ENCODE measurements around the gene CD59.
"Not testable (repeated sequence)": the region's sequence is repeated elsewhere in the genome, so short reads cannot be mapped to it uniquely, and the experiment has no call there.

CD59 gene

GRCh38 chr11:33665350-33666106 lies 70.7 kb downstream of the CD59 start:
- DNase-seq: no peak

- DNase-seq: no peak
Measured at GRCh38 chr11:33664827-33665226, 71.4 kb downstream of the CD59 start.

- DNase-seq: no peak
Measured at GRCh38 chr11:33664166-33664565, 72.1 kb downstream of the CD59 start.

- no peak for DNase-seq
Measured at GRCh38 chr11:33663121-33663520, 73.1 kb downstream of the CD59 start.

- DNase-seq: not testable (repeated sequence)
Measured at GRCh38 chr11:33661526-33661925, 74.7 kb downstream of the CD59 start.

- DNase-seq: no peak
Measured at GRCh38 chr11:33660962-33661361, 75.3 kb downstream of the CD59 start.

GRCh38 chr11:33659370-33660139 lies 76.7 kb downstream of the CD59 start:
- DNase-seq: no peak

- no peak for DNase-seq
Measured at GRCh38 chr11:33658195-33658900, 77.9 kb downstream of the CD59 start.

- no peak for DNase-seq
Measured at GRCh38 chr11:33657757-33658156, 78.5 kb downstream of the CD59 start.

- DNase-seq: no peak
Measured at GRCh38 chr11:33656768-33657167, 79.5 kb downstream of the CD59 start.

GRCh38 chr11:33655842-33656600 lies 80.2 kb downstream of the CD59 start:
- no peak for DNase-seq

- no peak for DNase-seq
Measured at GRCh38 chr11:33654594-33654993, 81.6 kb downstream of the CD59 start.
